Keratinocyte (primary cell): ENCODE results near the gene KRT73. TPM values are rescaled to one million over a fixed set of nuclear protein-coding genes. Genes with fewer than 3 reads are reported as not detected.

Source experiments
- DNase-seq: peaks from one replicate; pipeline ENCODE4 v3.0.0-alpha.2; 2011; ENCODE audit warnings: low read depth, missing footprints, low spot score
- FAIRE-seq: peaks from 2 replicates; lab custom pipeline; 2011; peaks lifted over from hg19 to GRCh38; lab: Jason Lieb, UNC
- H2AFZ ChIP-seq: 2 replicates; pipeline ENCODE4 v1.6.0; 2012; ENCODE audit warnings: low read length, control low read depth, inconsistent platforms; ENCODE audit not compliant: control insufficient read depth
- H3K27ac ChIP-seq: 2 replicates; pipeline ENCODE4 v1.5.1; 2011; ENCODE audit warnings: low read length; ENCODE audit not compliant: control insufficient read depth, insufficient read depth
- H3K27me3 ChIP-seq: 3 replicates; pipeline ENCODE4 v1.6.0; 2011; ENCODE audit warnings: low read length; ENCODE audit not compliant: control insufficient read depth, insufficient read depth; ENCODE audit errors: extremely low read depth
- H3K36me3 ChIP-seq, 2 experiments: 2 replicates in 1 of 2; 3 replicates in 1 of 2; pipeline ENCODE4 v1.5.1; 2011; ENCODE audit warnings: low read length in 2 of 2, mild to moderate bottlenecking in 1 of 2; ENCODE audit not compliant: control insufficient read depth in 2 of 2, insufficient read depth in 2 of 2; ENCODE audit errors: extremely low read depth in 1 of 2
- H3K4me1 ChIP-seq: 3 replicates; pipeline ENCODE4 v1.5.1; 2011; ENCODE audit warnings: low read length; ENCODE audit not compliant: control insufficient read depth, insufficient read depth; ENCODE audit errors: extremely low read depth
- H3K4me2 ChIP-seq: 3 replicates; pipeline ENCODE4 v1.6.0; 2011; ENCODE audit warnings: low read depth, low read length; ENCODE audit not compliant: control insufficient read depth, insufficient read depth; ENCODE audit errors: extremely low read depth
- H3K4me3 ChIP-seq, 3 experiments: fragments of 200-600 bp in 1 of 3; sonication (generic) in 1 of 3; 2 replicates in 2 of 3; 3 replicates in 1 of 3; pipeline ENCODE4 v1.5.1; 2011 to 2016; ENCODE audit warnings: low read length in 3 of 3, mild to moderate bottlenecking in 3 of 3, control low read depth in 2 of 3, inconsistent platforms in 1 of 3, low read depth in 1 of 3, mixed read lengths in 1 of 3, mixed run types in 1 of 3, moderate library complexity in 1 of 3; ENCODE audit not compliant: control insufficient read depth in 2 of 3, insufficient read depth in 2 of 3; ENCODE audit errors: extremely low read depth in 1 of 3
- H3K79me2 ChIP-seq: 2 replicates; pipeline ENCODE4 v1.6.0; 2012; ENCODE audit warnings: low read length; ENCODE audit not compliant: control insufficient read depth, insufficient read depth
- H3K9ac ChIP-seq: 3 replicates; pipeline ENCODE4 v1.6.0; 2011; ENCODE audit warnings: low read length; ENCODE audit not compliant: control insufficient read depth, insufficient read depth; ENCODE audit errors: extremely low read depth
- H3K9me1 ChIP-seq: 3 replicates; pipeline ENCODE4 v1.6.0; 2011; ENCODE audit warnings: low read length; ENCODE audit not compliant: control insufficient read depth, insufficient read depth; ENCODE audit errors: extremely low read depth
- H3K9me3 ChIP-seq: 2 replicates; pipeline ENCODE4 v1.5.1; 2012; ENCODE audit warnings: low read depth, low read length; ENCODE audit not compliant: control insufficient read depth
- H4K20me1 ChIP-seq: 3 replicates; pipeline ENCODE4 v1.6.0; 2011; ENCODE audit warnings: low read length; ENCODE audit not compliant: control insufficient read depth, insufficient read depth; ENCODE audit errors: extremely low read depth
- EZH2 ChIP-seq: IDR thresholded peaks from one replicate; pipeline ENCODE4 v1.6.1; 2012; ENCODE audit warnings: inconsistent platforms, mild to moderate bottlenecking, low read length, moderate library complexity
- dilution Hi-C: fragments of 300-500 bp; cut with MboI; formaldehyde crosslinking; loops from one replicate; pipeline ENCODE4 v1.7.0; 2020; ENCODE audit warnings: low sequenced_read_pairs; ENCODE audit not compliant: extremely low pct_ligation_motif_present
- polyA plus RNA-seq, 5 experiments: library from polyadenylated mRNA; depleted of rRNA in 3 of 5; stranded (reverse) in 3 of 5; stranded (forward) in 1 of 5; unstranded in 1 of 5; fragments of >200 nt; gene quantifications; 1 replicate in 1 of 5; 2 replicates in 3 of 5; 3 replicates in 1 of 5; pipeline versions ENCODE4 v1.2.1 to v1.2.3, GENCODE V29; 2011 to 2012; ENCODE audit warnings: missing spikeins in 2 of 5, low read depth in 1 of 5, low replicate concordance in 1 of 5
- TF ChIP-seq, protein P1 (sequence below), 3 experiments: IDR thresholded peaks in 1 of 3; conservative IDR thresholded peaks in 1 of 3; optimal IDR thresholded peaks in 1 of 3; 2 replicates in 2 of 3; 3 replicates in 1 of 3; pipeline versions ENCODE3 to v1.5.1; 2011; ENCODE audit warnings: low read length in 3 of 3, mild to moderate bottlenecking in 3 of 3, moderate library complexity in 2 of 3, control low read depth in 1 of 3, inconsistent platforms in 1 of 3; ENCODE audit not compliant: insufficient read depth in 2 of 3; ENCODE audit errors: extremely low read depth in 1 of 3

KRT73 gene
- polyA plus RNA-seq, 1 donor (not counting 4 experiments of a cell fraction or from before 2014, with no cell fraction given), result 0.03 TPM

DNA sequence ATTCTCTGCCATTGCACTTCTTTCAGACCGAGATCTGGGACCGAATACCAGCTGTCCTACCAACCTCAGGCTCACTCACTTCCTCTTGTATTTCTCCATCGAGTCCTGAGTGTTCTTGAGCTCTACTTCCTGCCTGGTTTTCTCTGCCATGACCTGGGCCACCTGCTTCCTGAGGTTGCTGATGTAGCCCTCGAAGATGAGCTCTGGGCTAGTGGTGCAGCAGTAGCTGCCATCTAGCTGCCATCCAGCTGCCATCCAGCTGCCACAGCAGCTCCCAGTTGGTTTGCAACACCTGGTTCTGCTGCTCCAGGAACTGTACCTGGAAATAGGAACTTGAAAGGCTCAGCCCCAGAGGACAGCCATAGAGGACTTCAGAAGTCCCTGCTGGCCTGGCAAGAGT lies 15.0 kb upstream of the KRT73 start:
- no peaks in the 10 kb centered on the region for H3K36me3 ChIP-seq
- DNase-seq (no peak), FAIRE-seq (no peak)
- H3K9me1 ChIP-seq, result no peaks in the 10 kb centered on the region
- H3K9me3 ChIP-seq, result no peaks in the 10 kb centered on the region
- peaks cover 34% of the 10 kb centered on the region for H3K27me3 ChIP-seq
- no peak overlapping the region for H2AFZ ChIP-seq
- no peaks in the 10 kb centered on the region for H3K79me2 ChIP-seq
- TF ChIP-seq, protein P1, sequence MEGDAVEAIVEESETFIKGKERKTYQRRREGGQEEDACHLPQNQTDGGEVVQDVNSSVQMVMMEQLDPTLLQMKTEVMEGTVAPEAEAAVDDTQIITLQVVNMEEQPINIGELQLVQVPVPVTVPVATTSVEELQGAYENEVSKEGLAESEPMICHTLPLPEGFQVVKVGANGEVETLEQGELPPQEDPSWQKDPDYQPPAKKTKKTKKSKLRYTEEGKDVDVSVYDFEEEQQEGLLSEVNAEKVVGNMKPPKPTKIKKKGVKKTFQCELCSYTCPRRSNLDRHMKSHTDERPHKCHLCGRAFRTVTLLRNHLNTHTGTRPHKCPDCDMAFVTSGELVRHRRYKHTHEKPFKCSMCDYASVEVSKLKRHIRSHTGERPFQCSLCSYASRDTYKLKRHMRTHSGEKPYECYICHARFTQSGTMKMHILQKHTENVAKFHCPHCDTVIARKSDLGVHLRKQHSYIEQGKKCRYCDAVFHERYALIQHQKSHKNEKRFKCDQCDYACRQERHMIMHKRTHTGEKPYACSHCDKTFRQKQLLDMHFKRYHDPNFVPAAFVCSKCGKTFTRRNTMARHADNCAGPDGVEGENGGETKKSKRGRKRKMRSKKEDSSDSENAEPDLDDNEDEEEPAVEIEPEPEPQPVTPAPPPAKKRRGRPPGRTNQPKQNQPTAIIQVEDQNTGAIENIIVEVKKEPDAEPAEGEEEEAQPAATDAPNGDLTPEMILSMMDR (optimal IDR thresholded peaks at IDR 0.05 in 1 of 3, IDR thresholded peaks at IDR 0.05 in 1 of 3, conservative IDR thresholded peaks at IDR 0.05 in 1 of 3; ENCODE audit: extremely low read depth in 1 of 3, insufficient read depth in 2 of 3, low read length in 3 of 3), result no peak
- no peak for TF ChIP-seq EZH2
- H3K4me2 ChIP-seq, result no peak overlapping the region
- H3K4me1 ChIP-seq, result no peaks in the 10 kb centered on the region
- no peak overlapping the region for H3K9ac ChIP-seq
- no peaks in the 10 kb centered on the region for H4K20me1 ChIP-seq
- no peak overlapping the region for H3K4me3 ChIP-seq
- no peak overlapping the region for H3K27ac ChIP-seq
- dilution Hi-C loops, result no loop called here

DNA sequence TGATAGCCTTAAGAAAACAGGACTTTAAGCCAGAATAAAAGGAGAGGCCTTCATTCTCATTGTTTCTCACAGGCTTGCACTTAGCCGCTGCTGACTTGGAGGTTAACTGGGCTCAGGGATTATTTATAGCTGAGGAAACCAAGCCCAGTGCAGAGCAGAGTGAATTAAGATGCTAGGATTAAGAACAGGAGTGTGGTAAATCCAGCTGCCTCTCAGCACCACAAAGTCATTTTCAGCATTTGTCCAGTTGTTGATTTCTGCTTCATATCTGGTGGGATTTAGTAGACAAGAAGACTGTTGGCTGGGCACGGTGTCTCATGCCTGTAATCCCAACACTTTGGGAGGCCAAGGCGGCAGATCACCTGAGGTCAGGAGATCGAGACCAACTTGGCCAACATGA lies 14.3 kb upstream of the KRT73 start:
- dilution Hi-C loops, result no loop called here
- DNase-seq (no peak), FAIRE-seq (no peak)
- Histone ChIP-seq H3K36me3 (no peaks in the 10 kb centered on the region), H2AFZ (no peak overlapping the region), H3K79me2 (no peaks in the 10 kb centered on the region), H4K20me1 (no peaks in the 10 kb centered on the region), H3K27ac (no peak overlapping the region), H3K27me3 (peaks cover 34% of the 10 kb centered on the region), H3K9ac (no peak overlapping the region), H3K4me2 (no peak overlapping the region), H3K9me1 (peaks cover under 1% of the 10 kb centered on the region), H3K4me1 (no peaks in the 10 kb centered on the region), H3K4me3 (no peak overlapping the region), H3K9me3 (no peaks in the 10 kb centered on the region)
- no peak for TF ChIP-seq EZH2
- TF ChIP-seq, protein P1 (optimal IDR thresholded peaks at IDR 0.05 in 1 of 3, IDR thresholded peaks at IDR 0.05 in 1 of 3, conservative IDR thresholded peaks at IDR 0.05 in 1 of 3; ENCODE audit: extremely low read depth in 1 of 3, insufficient read depth in 2 of 3, low read length in 3 of 3), result no peak
